GM19328 (cell line): ENCODE results near the gene FOXRED1.
A peak's percentile ranks its signal among the peaks of the same experiment; 100 is the strongest.

ENCODE experiments used
- ATAC-seq: cut with Tn5 transposase; IDR thresholded peaks from one replicate; pipeline ENCODE4 v1.9.1; 2021; ENCODE audit warnings: mild to moderate bottlenecking, moderate library complexity; ENCODE audit not compliant: unreplicated experiment

FOXRED1 gene

GRCh38 chr11:126310992-126311310, 42.0 kb downstream of the FOXRED1 start:
- no peak for ATAC-seq

GRCh38 chr11:126311401-126312291, 42.7 kb downstream of the FOXRED1 start:
- ATAC-seq: peak; percentile 54

DNA sequence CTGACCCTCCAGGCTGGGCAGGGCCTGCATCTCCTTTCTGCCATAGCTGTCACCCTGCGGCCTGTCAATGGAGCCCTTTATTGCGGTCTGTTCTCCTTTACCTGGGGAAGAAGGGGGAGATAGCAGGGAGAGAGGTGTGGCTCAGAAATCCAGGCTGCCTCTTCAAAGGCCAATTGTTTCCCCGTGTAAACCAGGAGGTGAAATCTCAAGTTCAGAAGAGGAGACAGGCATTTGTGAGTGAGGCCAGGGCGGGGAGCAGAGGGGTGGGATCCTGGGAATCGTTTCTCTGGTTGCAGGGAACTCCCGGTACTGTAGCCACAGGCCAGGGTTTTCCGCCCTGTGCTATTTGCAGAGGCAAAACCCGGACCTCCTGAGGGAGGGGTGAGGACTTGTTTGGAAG, 44.0 kb downstream of the FOXRED1 start:
- no peak for ATAC-seq

DNA sequence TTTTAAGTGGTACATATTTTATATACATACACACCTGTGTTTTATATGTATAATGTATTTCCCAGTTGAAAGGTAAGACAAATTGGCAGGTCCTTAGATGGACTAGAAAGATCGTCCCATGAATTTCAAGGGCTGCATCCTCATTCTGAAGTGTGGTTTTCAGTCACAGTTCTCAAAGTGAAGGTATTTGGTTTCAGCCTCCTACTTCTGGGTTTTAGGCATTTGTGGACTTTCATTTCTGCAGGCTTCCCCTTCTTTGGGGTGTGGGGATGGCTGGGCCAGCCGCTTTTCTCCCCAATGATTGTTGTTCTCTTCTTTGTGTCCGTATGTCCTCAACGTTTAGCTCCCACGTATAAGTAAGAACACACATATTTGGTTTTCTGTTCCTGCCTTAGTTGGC, 44.9 kb downstream of the FOXRED1 start:
- no peak for ATAC-seq

DNA sequence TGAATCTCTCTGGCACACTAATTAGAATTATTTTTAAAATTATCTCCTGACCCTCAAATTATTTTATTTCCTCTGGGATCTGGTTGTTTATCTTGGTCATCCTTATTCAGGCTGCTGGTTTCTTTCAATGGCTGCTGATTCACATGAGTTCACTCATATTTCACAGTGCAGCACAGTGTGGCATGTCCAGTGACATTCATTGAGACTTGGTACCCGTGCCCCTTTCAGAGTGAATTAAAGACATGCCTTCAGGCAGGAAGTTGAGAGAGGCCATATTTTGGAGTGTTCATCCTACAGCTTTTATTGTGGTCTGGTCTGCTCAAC, 48.4 kb downstream of the FOXRED1 start:
- no peak for ATAC-seq

DNA sequence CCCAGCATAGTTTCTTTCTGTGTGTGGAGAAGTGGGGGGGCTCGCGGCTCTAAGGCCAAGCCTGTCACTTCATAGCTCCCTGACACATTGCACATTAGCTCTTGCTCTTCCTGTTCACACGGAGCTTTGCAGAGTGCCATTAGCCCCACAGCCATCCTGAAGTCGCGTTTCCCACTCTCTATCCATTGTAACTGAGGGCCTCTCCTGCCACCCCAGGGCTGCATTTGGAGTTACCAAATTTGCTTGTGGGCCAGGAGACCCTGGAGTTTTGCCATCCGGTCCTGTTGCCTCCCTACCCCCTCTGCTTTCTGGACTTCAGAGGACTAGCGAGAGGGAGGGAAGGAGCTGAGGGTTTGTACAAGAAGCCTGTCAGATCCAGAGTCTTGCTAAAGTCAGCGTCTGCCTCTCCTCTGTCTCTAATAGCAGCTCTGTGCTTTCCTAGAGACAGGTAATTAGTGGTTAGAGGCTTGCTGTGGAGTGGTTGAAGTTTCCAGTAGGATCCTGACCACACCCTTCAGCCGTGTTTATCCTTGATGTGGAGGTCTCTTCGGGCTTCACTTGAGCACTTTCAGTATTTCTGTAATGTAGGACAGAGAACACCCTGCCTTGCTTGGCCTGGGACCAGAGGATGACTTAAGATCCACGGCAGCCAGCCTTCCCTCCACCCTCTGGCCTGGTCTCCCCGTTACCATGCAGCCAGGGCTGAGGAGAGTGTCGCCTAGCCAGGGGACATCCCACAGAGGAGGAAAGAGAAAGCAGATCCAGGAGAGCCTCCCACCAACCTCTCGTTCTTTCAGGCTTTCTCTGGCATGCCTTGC, 49.0 kb downstream of the FOXRED1 start:
- ATAC-seq: peak; percentile 2

GRCh38 chr11:126318574-126319373, 49.8 kb downstream of the FOXRED1 start:
- ATAC-seq: peak; percentile 73

GRCh38 chr11:126319374-126319740, 50.4 kb downstream of the FOXRED1 start:
- ATAC-seq: no peak

DNA sequence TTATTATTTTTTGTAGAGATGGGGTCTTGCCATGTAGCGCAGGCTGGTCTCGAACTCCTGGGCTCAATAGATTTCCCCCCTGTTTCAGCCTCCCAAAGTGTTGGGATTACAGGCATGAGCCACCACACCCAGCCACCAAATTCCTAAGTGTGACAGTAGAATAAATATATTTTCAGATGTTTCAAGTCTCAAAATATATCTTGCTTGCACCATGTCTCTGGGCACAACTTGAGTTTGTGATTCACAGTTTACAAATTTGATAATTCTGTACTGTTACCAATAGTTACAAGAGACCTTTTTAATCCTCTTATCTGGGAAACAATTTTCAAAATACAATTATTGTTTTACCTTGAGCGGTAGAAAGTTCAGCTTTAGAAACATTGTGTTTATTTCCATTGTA, 54.0 kb downstream of the FOXRED1 start:
- ATAC-seq: no peak

GRCh38 chr11:126327281-126328000, 58.5 kb downstream of the FOXRED1 start:
- ATAC-seq: no peak
